Measurements from ENCODE around the gene TAOK3. TPM values are rescaled to one million over a fixed set of nuclear protein-coding genes. Genes with fewer than 3 reads are reported as not detected.

Gene TAOK3
- total RNA-seq, 1 donor from 2014 or later: 1.1 TPM

DNA sequence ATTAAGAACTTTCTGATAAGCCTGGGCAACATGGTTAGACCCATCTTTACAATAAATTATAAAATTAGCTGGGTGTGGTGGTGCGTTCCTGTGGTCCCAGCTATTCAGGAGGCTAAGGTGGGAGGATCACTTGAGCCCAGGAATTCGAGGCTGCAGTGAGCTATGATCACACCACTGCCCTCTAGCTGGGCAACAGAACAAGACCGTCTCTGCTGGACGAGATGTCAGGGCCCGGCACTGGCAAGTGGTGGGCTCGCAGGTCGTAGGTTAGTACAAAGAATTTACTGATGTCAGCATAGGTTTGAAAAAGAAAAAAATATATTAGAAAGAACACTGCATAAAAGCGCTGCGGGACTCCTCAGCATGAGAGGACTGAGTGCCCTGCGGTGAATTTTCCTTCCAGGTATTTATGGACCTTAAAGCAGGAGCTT lies 253.2 kb downstream of the TAOK3 start:
- Mint-ChIP-seq H3K4me1 (peaks cover 11% of the 10 kb centered on the region), H3K9me3 (peaks cover 5% of the 10 kb centered on the region), H3K27me3 (ENCODE audit: insufficient read depth, low read depth) (peaks cover 2% of the 10 kb centered on the region), H3K27ac (no peak overlapping the region), H3K4me3 (no peak overlapping the region), H3K36me3 (peaks cover 11% of the 10 kb centered on the region)
- no peak overlapping the region for H3K9ac ChIP-seq
- no peaks in the 10 kb centered on the region for H4K20me1 ChIP-seq (ENCODE audit: low read depth)
- no peaks in the 10 kb centered on the region for H3K36me3 ChIP-seq
- H2AFZ ChIP-seq (replicated peaks): peak overlapping the region; percentile 37
- TF ChIP-seq EZH2 (IDR thresholded peaks at IDR 0.05) (no peak), EZH2phosphoT487 (IDR thresholded peaks at IDR 0.05) (no peak)
- TF ChIP-seq, protein P1, sequence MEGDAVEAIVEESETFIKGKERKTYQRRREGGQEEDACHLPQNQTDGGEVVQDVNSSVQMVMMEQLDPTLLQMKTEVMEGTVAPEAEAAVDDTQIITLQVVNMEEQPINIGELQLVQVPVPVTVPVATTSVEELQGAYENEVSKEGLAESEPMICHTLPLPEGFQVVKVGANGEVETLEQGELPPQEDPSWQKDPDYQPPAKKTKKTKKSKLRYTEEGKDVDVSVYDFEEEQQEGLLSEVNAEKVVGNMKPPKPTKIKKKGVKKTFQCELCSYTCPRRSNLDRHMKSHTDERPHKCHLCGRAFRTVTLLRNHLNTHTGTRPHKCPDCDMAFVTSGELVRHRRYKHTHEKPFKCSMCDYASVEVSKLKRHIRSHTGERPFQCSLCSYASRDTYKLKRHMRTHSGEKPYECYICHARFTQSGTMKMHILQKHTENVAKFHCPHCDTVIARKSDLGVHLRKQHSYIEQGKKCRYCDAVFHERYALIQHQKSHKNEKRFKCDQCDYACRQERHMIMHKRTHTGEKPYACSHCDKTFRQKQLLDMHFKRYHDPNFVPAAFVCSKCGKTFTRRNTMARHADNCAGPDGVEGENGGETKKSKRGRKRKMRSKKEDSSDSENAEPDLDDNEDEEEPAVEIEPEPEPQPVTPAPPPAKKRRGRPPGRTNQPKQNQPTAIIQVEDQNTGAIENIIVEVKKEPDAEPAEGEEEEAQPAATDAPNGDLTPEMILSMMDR (IDR thresholded peaks at IDR 0.05): peak; percentile 30
- H3F3A ChIP-seq (ENCODE audit: low read depth): peaks cover 25% of the 10 kb centered on the region
- H3K27me3 ChIP-seq: no peaks in the 10 kb centered on the region
- H3K4me2 ChIP-seq: peak overlapping the region; percentile 45
- no peak overlapping the region for H3K27ac ChIP-seq
- peak; percentile 12 for DNase-seq (ENCODE audit: low spot score)
- no peak overlapping the region for H3K4me3 ChIP-seq
- no peaks in the 10 kb centered on the region for H3K79me2 ChIP-seq (ENCODE audit: low read depth)
- peaks cover 10% of the 10 kb centered on the region for H3K4me1 ChIP-seq
- H3K9me3 ChIP-seq (ENCODE audit: low read depth): no peaks in the 10 kb centered on the region

DNA sequence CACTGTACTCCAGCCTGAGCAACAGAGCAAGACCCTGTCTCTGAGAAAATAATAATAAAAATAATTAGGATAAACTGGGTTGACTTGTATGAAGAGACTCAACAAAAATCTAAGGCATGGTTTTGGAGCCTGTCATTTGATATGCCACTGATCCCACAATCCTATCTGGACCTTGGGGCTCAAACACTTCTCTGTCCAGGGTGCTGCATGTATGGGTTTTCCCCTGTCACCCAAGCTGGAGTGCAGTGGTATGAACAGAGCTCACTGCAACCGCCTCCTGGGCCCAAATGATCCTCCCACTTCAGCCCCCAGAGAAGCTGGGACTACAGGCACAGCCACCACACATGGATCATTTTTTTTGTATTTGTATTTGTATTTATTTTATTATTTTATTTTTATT lies 263.6 kb downstream of the TAOK3 start:
- peaks cover 12% of the 10 kb centered on the region for H3F3A ChIP-seq (ENCODE audit: low read depth)
- H3K36me3 ChIP-seq: no peaks in the 10 kb centered on the region
- H3K4me3 Mint-ChIP-seq: no peak overlapping the region
- no peaks in the 10 kb centered on the region for H4K20me1 ChIP-seq (ENCODE audit: low read depth)
- H3K4me1 ChIP-seq: no peaks in the 10 kb centered on the region
- TF ChIP-seq EZH2phosphoT487 (IDR thresholded peaks at IDR 0.05) (no peak), EZH2 (IDR thresholded peaks at IDR 0.05) (no peak)
- TF ChIP-seq, protein P1 (IDR thresholded peaks at IDR 0.05): no peak
- H3K27me3 Mint-ChIP-seq (ENCODE audit: insufficient read depth, low read depth): peaks cover 7% of the 10 kb centered on the region
- no peaks in the 10 kb centered on the region for H3K9me3 ChIP-seq (ENCODE audit: low read depth)
- no peak for DNase-seq (ENCODE audit: low spot score)
- H3K36me3 Mint-ChIP-seq: no peaks in the 10 kb centered on the region
- H2AFZ ChIP-seq (replicated peaks): no peak overlapping the region
- peaks cover 5% of the 10 kb centered on the region for H3K4me1 Mint-ChIP-seq
- no peak overlapping the region for H3K27ac Mint-ChIP-seq
- no peak overlapping the region for H3K9ac ChIP-seq
- no peak overlapping the region for H3K4me2 ChIP-seq
- no peak overlapping the region for H3K27ac ChIP-seq
- H3K4me3 ChIP-seq: no peak overlapping the region
- H3K27me3 ChIP-seq: no peaks in the 10 kb centered on the region
- no peaks in the 10 kb centered on the region for H3K79me2 ChIP-seq (ENCODE audit: low read depth)
- no peaks in the 10 kb centered on the region for H3K9me3 Mint-ChIP-seq

DNA sequence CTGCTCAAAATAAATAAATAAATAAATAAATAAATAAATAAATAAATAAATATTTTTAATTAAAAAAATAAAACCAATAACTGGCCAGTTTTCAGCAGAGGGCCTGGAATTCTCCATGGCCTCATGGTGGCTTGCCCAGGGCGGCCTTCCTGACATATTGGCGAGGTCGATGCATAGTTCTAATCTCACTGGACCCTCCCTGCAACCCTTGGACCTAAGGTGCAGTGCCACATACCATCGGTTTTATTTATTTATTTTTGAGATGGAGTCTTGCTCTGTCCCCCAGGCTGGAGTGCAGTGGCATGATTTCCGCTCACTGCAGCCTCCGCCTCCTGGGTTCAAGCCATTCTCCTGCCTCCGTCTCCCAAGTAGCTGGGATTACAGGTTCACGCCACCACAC lies 265.0 kb downstream of the TAOK3 start:
- Histone ChIP-seq H3K9ac (no peak overlapping the region), H3K27me3 (no peaks in the 10 kb centered on the region), H2AFZ (replicated peaks) (no peak overlapping the region), H4K20me1 (ENCODE audit: low read depth) (no peaks in the 10 kb centered on the region), H3K79me2 (ENCODE audit: low read depth) (no peaks in the 10 kb centered on the region), H3K36me3 (no peaks in the 10 kb centered on the region), H3F3A (ENCODE audit: low read depth) (peaks cover 25% of the 10 kb centered on the region), H3K27ac (no peak overlapping the region), H3K9me3 (ENCODE audit: low read depth) (no peaks in the 10 kb centered on the region), H3K4me3 (no peak overlapping the region), H3K4me1 (no peaks in the 10 kb centered on the region), H3K4me2 (no peak overlapping the region)
- Mint-ChIP-seq H3K27me3 (ENCODE audit: insufficient read depth, low read depth) (peaks cover 10% of the 10 kb centered on the region), H3K36me3 (no peaks in the 10 kb centered on the region), H3K4me3 (no peak overlapping the region), H3K27ac (no peak overlapping the region), H3K4me1 (peaks cover 9% of the 10 kb centered on the region), H3K9me3 (no peaks in the 10 kb centered on the region)
- DNase-seq (ENCODE audit: low spot score): no peak
- TF ChIP-seq EZH2 (IDR thresholded peaks at IDR 0.05) (no peak), EZH2phosphoT487 (IDR thresholded peaks at IDR 0.05) (no peak)
- TF ChIP-seq, protein P1 (IDR thresholded peaks at IDR 0.05): no peak
